Naive thymus-derived CD8-positive, alpha-beta T cell (primary cell): Measurements from ENCODE around the gene APH1B. TPM values are rescaled to one million over a fixed set of nuclear protein-coding genes. Genes with fewer than 3 reads are reported as not detected.
"Not testable (repeated sequence)": the region's sequence is repeated elsewhere in the genome, so short reads cannot be mapped to it uniquely, and the experiment has no call there.

ENCODE experiments used
- ATAC-seq, 2 donors: fragments of 150-1000 bp; cut with Tn5 transposase in 1 of 2; sonication (Bioruptor Pico), chemical (Tn5 transposase) in 1 of 2; 1 replicate in 1 of 2; 2 replicates in 1 of 2; pipeline ENCODE4 v1.10.0; 2021; ENCODE audit warnings: mild to moderate bottlenecking in 2 of 2, moderate library complexity in 2 of 2
- POLR2A ChIA-PET: fragments of 350-600 bp; sonication (Branson Sonifier 250); formaldehyde crosslinking; loops from one replicate; lab custom pipeline; 2021; ENCODE audit warnings: antibody characterized with exemption; lab: Charles Lee
- DNase-seq, 10 donors: peaks; one replicate each; pipeline versions ENCODE4 v3.0.0 to v3.0.0-alpha.2; 2020 to 2022
- H3K27ac Mint-ChIP-seq, 10 donors: one replicate each; pipeline ENCODE4 v1.8.0; 2020 to 2022; ENCODE audit warnings: mild to moderate bottlenecking in 10 of 10, mixed read lengths in 10 of 10, moderate library complexity in 4 of 10, inconsistent platforms in 1 of 10
- H3K27me3 Mint-ChIP-seq, 5 donors: one replicate each; pipeline ENCODE4 v1.8.0; 2021 to 2022; ENCODE audit warnings: mixed read lengths in 5 of 5
- H3K36me3 Mint-ChIP-seq, 3 donors: one replicate each; pipeline ENCODE4 v1.8.0; 2020 to 2022; ENCODE audit warnings: mixed read lengths in 3 of 3, mild to moderate bottlenecking in 2 of 3, inconsistent platforms in 1 of 3
- H3K4me1 Mint-ChIP-seq, 4 donors: one replicate each; pipeline ENCODE4 v1.8.0; 2021 to 2022; ENCODE audit warnings: mixed read lengths in 4 of 4
- H3K4me3 Mint-ChIP-seq, 10 donors: one replicate each; pipeline ENCODE4 v1.8.0; 2020 to 2022; ENCODE audit warnings: mild to moderate bottlenecking in 10 of 10, mixed read lengths in 10 of 10, moderate library complexity in 6 of 10, inconsistent platforms in 1 of 10
- H3K9me3 Mint-ChIP-seq, 9 donors: one replicate each; pipeline ENCODE4 v1.8.0; 2020 to 2022; ENCODE audit warnings: mixed read lengths in 9 of 9, mild to moderate bottlenecking in 3 of 9, inconsistent platforms in 1 of 9, moderate library complexity in 1 of 9
- polyA plus RNA-seq, 3 donors: library from polyadenylated mRNA; unstranded; fragments of 300-500 nt; fragmentation: Illumina TruSeq; gene quantifications; one replicate each; pipeline ENCODE4 v1.2.3, GENCODE V29; 2021
- total RNA-seq, 8 experiments: library from RNA in 2 of 8; stranded (reverse) in 2 of 8; gene quantifications; one replicate each; pipeline ENCODE4 v1.2.3 and lab custom pipeline; 2021 to 2026

Gene APH1B
- total and polyA plus RNA-seq, 5 experiments from 2014 or later, result 8.3 to 28.5 (median 14.3) TPM

- Mint-ChIP-seq H3K27me3 (no peaks in the 10 kb centered on the region), H3K27ac (no peak overlapping the region), H3K36me3 (peaks cover 0 to 92% (median 43%) of the 10 kb centered on the region in 3 donors), H3K4me1 (peaks cover 3 to 6% (median 4%) of the 10 kb centered on the region in 4 donors), H3K9me3 (no peaks in the 10 kb centered on the region), H3K4me3 (no peak overlapping the region)
- POLR2A ChIA-PET, result no interaction called here
- ATAC-seq, result no peak
- no peak for DNase-seq
Measured at GRCh38 chr15:63301088-63301487, 23.7 kb downstream of the APH1B start.

DNA sequence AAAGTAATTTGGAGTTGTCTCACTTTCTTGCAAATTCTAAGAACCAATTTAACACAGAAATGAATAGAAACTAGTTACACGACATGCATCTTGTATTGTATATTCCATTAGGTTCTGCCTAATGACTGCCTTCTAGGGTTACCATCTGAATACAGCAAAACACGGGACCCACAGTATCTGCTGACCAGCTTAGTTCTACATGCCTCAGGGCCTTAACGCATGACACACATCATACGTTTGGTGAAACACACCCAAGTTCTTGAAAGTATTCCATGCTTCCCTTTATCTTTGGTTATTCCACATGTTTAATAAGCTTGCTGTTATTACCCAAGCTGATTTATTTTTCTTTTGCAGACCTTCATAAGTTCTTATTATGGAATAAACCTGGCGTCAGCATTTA is 27.9 kb downstream of the APH1B start:
- Mint-ChIP-seq H3K4me3 (no peak overlapping the region), H3K9me3 (no peaks in the 10 kb centered on the region), H3K4me1 (peaks cover 0 to 3% (median 0%) of the 10 kb centered on the region in 4 donors), H3K27me3 (no peaks in the 10 kb centered on the region), H3K36me3 (peaks cover under 1 to 68% (median 43%) of the 10 kb centered on the region in 3 donors), H3K27ac (no peak overlapping the region)
- no peak for DNase-seq
- ATAC-seq, result no peak
- POLR2A ChIA-PET, result no interaction called here

GRCh38 chr15:63306492-63307073 is 29.2 kb downstream of the APH1B start:
- Mint-ChIP-seq H3K27me3 (no peaks in the 10 kb centered on the region), H3K27ac (no peak overlapping the region), H3K9me3 (peaks cover 0 to 2% (median 0%) of the 10 kb centered on the region in 9 donors), H3K4me3 (no peak overlapping the region), H3K36me3 (peaks cover 5 to 58% (median 43%) of the 10 kb centered on the region in 3 donors), H3K4me1 (peaks cover 0 to 3% (median 0%) of the 10 kb centered on the region in 4 donors)
- ATAC-seq (no peak), DNase-seq (no peak)
- POLR2A ChIA-PET, result no interaction called here

DNA sequence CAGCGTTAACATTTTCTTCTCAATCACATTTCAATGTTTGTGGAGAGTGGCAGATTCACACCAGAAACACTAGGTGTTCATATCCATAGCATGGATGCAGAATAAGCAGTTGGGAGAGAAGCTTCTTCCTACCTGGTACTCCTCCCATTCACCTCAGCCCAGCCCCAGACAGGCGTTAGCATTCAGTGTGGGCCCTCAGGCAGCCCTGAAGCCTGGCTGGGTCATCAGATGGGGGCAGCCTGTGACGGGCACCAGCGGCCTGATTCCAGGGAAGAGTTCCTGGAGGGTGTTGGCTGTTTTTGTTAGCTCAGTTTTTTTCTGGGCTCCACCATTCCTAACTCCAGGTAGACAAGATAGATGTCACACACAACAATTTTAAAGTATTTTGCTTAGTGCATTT is 31.1 kb downstream of the APH1B start:
- POLR2A ChIA-PET, result interaction anchor here (0.6 kb wide), 1 partner anchor 10 kb away, joined by 3 read pairs; no protein-coding TSS in a partner anchor
- DNase-seq, result no peak
- Mint-ChIP-seq H3K27me3 (no peaks in the 10 kb centered on the region), H3K4me3 (no peak overlapping the region), H3K4me1 (peaks cover 0 to 3% (median 0%) of the 10 kb centered on the region in 4 donors), H3K27ac (no peak overlapping the region), H3K9me3 (peaks cover 0 to 2% (median 0%) of the 10 kb centered on the region in 9 donors), H3K36me3 (peaks cover 5 to 39% (median 30%) of the 10 kb centered on the region in 3 donors)
- no peak for ATAC-seq

GRCh38 chr15:63308947-63309346 is 31.5 kb downstream of the APH1B start:
- Mint-ChIP-seq H3K27ac (no peak overlapping the region), H3K36me3 (peaks cover 5 to 36% (median 30%) of the 10 kb centered on the region in 3 donors), H3K9me3 (peaks cover 0 to 2% (median 0%) of the 10 kb centered on the region in 9 donors), H3K4me3 (no peak overlapping the region), H3K27me3 (no peaks in the 10 kb centered on the region), H3K4me1 (peaks cover 0 to 3% (median 0%) of the 10 kb centered on the region in 4 donors)
- POLR2A ChIA-PET, result interaction anchor here (0.5 kb wide), 1 partner anchor 32 kb away, joined by 7 read pairs; the partner anchor contains the start of gene APH1B
- DNase-seq (no peak), ATAC-seq (no peak)

- ATAC-seq, result no peak
- H3K4me1 Mint-ChIP-seq, result peaks cover 0 to 3% (median 0%) of the 10 kb centered on the region in 4 donors
- H3K27me3 Mint-ChIP-seq, result no peaks in the 10 kb centered on the region
- POLR2A ChIA-PET, result no interaction called here
- peaks cover 5 to 19% (median 15%) of the 10 kb centered on the region in 3 donors for H3K36me3 Mint-ChIP-seq
- no peak overlapping the region for H3K4me3 Mint-ChIP-seq
- peaks cover 0 to 2% (median 0%) of the 10 kb centered on the region in 9 donors for H3K9me3 Mint-ChIP-seq
- DNase-seq, result no peak
- no peak overlapping the region for H3K27ac Mint-ChIP-seq
Measured at GRCh38 chr15:63310646-63311045, 33.2 kb downstream of the APH1B start.

- DNase-seq (no peak), ATAC-seq (no peak)
- H3K4me1 Mint-ChIP-seq, result no peaks in the 10 kb centered on the region
- no peak overlapping the region for H3K27ac Mint-ChIP-seq
- no peak overlapping the region for H3K4me3 Mint-ChIP-seq
- no peaks in the 10 kb centered on the region for H3K27me3 Mint-ChIP-seq
- H3K9me3 Mint-ChIP-seq, result peaks cover 0 to 2% (median 0%) of the 10 kb centered on the region in 9 donors
- POLR2A ChIA-PET, result no interaction called here
- H3K36me3 Mint-ChIP-seq, result peaks cover 2 to 5% (median 5%) of the 10 kb centered on the region in 3 donors
Measured at GRCh38 chr15:63312286-63312685, 34.9 kb downstream of the APH1B start.

DNA sequence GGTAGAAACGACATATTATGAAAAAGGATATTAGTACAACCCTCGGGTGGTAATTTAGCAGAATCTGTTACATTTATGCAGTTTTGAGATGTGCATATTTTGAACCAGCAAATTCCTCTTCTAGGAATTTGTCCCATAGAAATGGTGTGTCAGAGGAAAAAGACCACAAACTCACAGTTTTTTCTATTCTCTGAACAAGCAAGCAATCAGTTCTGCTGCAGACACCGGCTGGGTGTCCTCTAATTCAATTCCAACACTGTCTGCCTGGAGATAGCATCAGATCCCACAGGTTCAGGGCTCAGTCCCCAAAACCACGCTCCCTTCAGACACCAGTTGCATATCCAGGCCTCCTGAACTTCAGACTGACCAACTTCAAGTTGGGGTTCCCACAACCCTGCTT is 36.4 kb downstream of the APH1B start:
- Mint-ChIP-seq H3K4me1 (no peaks in the 10 kb centered on the region), H3K4me3 (no peak overlapping the region), H3K27me3 (no peaks in the 10 kb centered on the region), H3K36me3 (peaks cover 0 to 5% (median 5%) of the 10 kb centered on the region in 3 donors), H3K9me3 (peaks cover 0 to 2% (median 0%) of the 10 kb centered on the region in 9 donors), H3K27ac (no peak overlapping the region)
- DNase-seq (no peak), ATAC-seq (no peak)
- POLR2A ChIA-PET, result no interaction called here

DNA sequence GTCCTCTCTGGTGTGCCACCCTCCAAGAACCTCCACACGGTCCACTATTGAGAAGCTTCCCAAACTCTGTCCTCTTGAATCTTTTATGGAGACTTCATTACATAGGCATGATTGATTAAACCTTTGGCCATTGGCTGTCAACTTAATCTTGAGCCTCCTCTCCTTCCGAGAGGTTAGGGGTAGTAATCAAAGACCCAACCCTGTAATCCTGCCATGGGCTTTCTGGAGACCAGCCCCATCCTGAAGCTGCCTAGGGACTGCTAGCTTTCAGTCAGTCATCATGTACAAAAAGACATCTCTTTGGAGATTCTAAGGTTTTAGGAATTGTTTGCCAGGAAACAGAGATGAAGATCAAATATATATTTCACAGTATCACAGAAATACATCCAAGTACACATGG is 37.0 kb downstream of the APH1B start:
- H3K9me3 Mint-ChIP-seq, result peaks cover 0 to 2% (median 0%) of the 10 kb centered on the region in 9 donors
- H3K27ac Mint-ChIP-seq, result no peak overlapping the region
- no peaks in the 10 kb centered on the region for H3K27me3 Mint-ChIP-seq
- ATAC-seq (no peak), DNase-seq (no peak)
- POLR2A ChIA-PET, result no interaction called here
- peaks cover 0 to 5% (median 3%) of the 10 kb centered on the region in 3 donors for H3K36me3 Mint-ChIP-seq
- no peak overlapping the region for H3K4me3 Mint-ChIP-seq
- no peaks in the 10 kb centered on the region for H3K4me1 Mint-ChIP-seq

DNA sequence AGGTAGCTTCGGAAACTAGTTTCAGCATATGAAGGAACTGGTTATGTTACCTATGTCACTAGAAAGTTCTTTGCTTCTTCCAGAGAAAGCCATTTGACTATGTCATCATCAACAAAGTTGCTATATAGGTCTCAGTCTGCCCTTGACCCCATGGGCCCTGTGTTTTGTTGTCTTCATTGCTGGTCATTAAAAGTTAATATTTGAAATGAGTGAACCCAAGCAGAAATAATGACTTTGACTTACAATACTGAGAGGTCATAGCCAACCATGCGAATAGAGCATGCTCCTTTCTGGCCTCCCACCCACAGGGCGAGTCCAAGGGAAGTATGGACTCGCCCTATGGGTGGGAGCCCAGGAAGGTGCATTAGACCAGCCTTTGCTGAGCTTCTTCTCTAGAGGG is 40.9 kb downstream of the APH1B start:
- POLR2A ChIA-PET, result no interaction called here
- Mint-ChIP-seq H3K27me3 (no peaks in the 10 kb centered on the region), H3K4me1 (no peaks in the 10 kb centered on the region), H3K36me3 (no peaks in the 10 kb centered on the region), H3K4me3 (no peak overlapping the region), H3K9me3 (no peaks in the 10 kb centered on the region), H3K27ac (no peak overlapping the region)
- ATAC-seq, result no peak
- DNase-seq, result no peak

DNA sequence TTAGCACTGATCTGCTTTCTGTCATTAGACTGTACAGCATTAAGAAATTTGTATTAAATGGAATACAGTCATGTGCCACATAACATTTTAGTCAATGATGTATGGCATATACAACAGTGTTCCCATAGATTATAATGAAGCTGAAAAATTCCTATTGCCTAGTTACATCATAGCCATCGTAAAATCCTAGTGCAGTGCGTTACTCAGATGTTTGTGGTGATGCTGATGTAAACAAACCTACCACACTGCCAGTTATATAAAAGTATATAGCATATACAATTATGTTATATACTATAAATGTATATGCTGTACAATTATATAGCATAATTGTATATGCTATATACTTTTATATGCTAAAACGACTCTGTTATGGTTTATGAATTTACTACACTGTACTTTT is 41.7 kb downstream of the APH1B start:
- H3K4me3 Mint-ChIP-seq, result no peak overlapping the region
- H3K36me3 Mint-ChIP-seq, result no peaks in the 10 kb centered on the region
- ATAC-seq, result no peak

GRCh38 chr15:63320446-63320845 is 43.0 kb downstream of the APH1B start:
- H3K27me3 Mint-ChIP-seq, H3K9me3 Mint-ChIP-seq, H3K4me1 Mint-ChIP-seq, DNase-seq, H3K4me3 Mint-ChIP-seq, H3K36me3 Mint-ChIP-seq, ATAC-seq, H3K27ac Mint-ChIP-seq, POLR2A ChIA-PET: not testable (repeated sequence)

More for the DNA sequence above, 41.7 kb downstream of the APH1B start:
- Mint-ChIP-seq H3K4me1 (no peaks in the 10 kb centered on the region), H3K27ac (no peak overlapping the region), H3K27me3 (no peaks in the 10 kb centered on the region), H3K9me3 (no peaks in the 10 kb centered on the region)
- POLR2A ChIA-PET, result no interaction called here
- DNase-seq, result no peak

GRCh38 chr15:63320981-63321380 is 43.6 kb downstream of the APH1B start:
- ATAC-seq, H3K27ac Mint-ChIP-seq, H3K27me3 Mint-ChIP-seq, DNase-seq, H3K4me1 Mint-ChIP-seq, H3K36me3 Mint-ChIP-seq, H3K4me3 Mint-ChIP-seq, POLR2A ChIA-PET, H3K9me3 Mint-ChIP-seq: not testable (repeated sequence)

DNA sequence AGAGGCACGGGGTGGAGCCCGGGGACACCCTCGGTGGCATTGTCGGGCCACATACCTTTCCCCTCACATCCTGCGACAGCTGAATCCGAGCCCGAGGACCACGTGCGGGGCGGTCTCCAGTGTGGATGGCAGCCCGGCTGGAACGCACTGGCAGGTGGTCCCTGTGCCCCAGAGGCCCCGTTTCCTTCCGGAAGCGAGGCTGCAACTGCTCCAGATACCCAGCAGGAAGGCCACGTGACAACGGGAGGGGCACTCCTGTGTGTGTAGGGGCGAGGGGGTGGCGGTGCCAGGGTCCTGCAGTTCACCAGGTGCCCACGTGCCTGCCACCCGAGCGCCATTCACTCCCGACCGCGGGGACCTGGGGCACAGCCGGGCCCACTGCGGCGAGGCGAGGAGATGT is 44.1 kb downstream of the APH1B start:
- Mint-ChIP-seq H3K4me1 (no peaks in the 10 kb centered on the region), H3K27ac (no peak overlapping the region), H3K27me3 (peaks cover 0 to 3% (median 0%) of the 10 kb centered on the region in 5 donors), H3K36me3 (no peaks in the 10 kb centered on the region), H3K9me3 (no peaks in the 10 kb centered on the region), H3K4me3 (no peak overlapping the region)
- no peak for DNase-seq
- no peak for ATAC-seq
- POLR2A ChIA-PET, result no interaction called here
